ENCODE measurements around the gene SELENON.

- TF ChIP-seq TAF1 (IDR thresholded peaks at IDR 0.05; ENCODE audit: borderline replicate concordance, low read depth, low read length) = no peak
- no peak for TF ChIP-seq EZH2phosphoT487 (IDR thresholded peaks at IDR 0.05; ENCODE audit: borderline replicate concordance, low read depth)
- TF ChIP-seq CTCF (IDR thresholded peaks at IDR 0.05) = no peak
- TF ChIP-seq POLR2AphosphoS5 (IDR thresholded peaks at IDR 0.05; ENCODE audit: low read depth, low read length) = no peak
- TF ChIP-seq RAD21 (IDR thresholded peaks at IDR 0.05; ENCODE audit: low read length) = no peak
- no peak for TF ChIP-seq MAX (IDR thresholded peaks at IDR 0.05; ENCODE audit: low read depth)
- no peak for TF ChIP-seq GABPA (IDR thresholded peaks at IDR 0.05; ENCODE audit: low read depth)
- TF ChIP-seq RCOR1 (IDR thresholded peaks at IDR 0.05; ENCODE audit: low read length) = no peak
- TF ChIP-seq GATA2 (CRISPR knock-in tag; IDR thresholded peaks at IDR 0.05) = no peak
- TF ChIP-seq TEAD4 (IDR thresholded peaks at IDR 0.05; ENCODE audit: borderline replicate concordance, insufficient read depth) = no peak
- no peak for TF ChIP-seq SMC3 (IDR thresholded peaks at IDR 0.05; ENCODE audit: low read depth, low read length)
- no peak for TF ChIP-seq ZBTB33 (IDR thresholded peaks at IDR 0.05; ENCODE audit: borderline replicate concordance, low read depth)
These were observed 32.6 kb upstream of the SELENON start for GRCh38 chr1:25767437-25767770.

Data from SK-N-SH (cell line).